T-cell (primary cell): ENCODE measurements around the gene HRH1. TPM values are rescaled to one million over a fixed set of nuclear protein-coding genes. Genes with fewer than 3 reads are reported as not detected.

Experiments used
- ATAC-seq, 4 experiments: fragments of 200-7000 bp in 3 of 4; fragments of 150-1000 bp in 1 of 4; cut with Tn5 transposase; replicated peaks in 1 of 4; 1 replicate in 3 of 4; 2 replicates in 1 of 4; pipeline ENCODE4 v1.10.0; 2021; ENCODE audit warnings: moderate library complexity in 3 of 4, mild to moderate bottlenecking in 2 of 4, moderate number of reproducible peaks in 1 of 4
- CTCF ChIA-PET, 2 donors: fragments of 300-600 bp; sonication (Branson Sonifier 250); formaldehyde crosslinking; loops; one replicate each; lab custom pipeline; 2022; ENCODE audit warnings: antibody characterized with exemption in 2 of 2; lab: Charles Lee
- POLR2A ChIA-PET, 2 donors: fragments of 300-600 bp; sonication (Branson Sonifier 250); formaldehyde crosslinking; loops; one replicate each; lab custom pipeline; 2022; ENCODE audit warnings: antibody characterized with exemption in 2 of 2; lab: Charles Lee
- DNase-seq, 35 experiments: peaks; one replicate each; pipeline versions ENCODE4 v3.0.0 to v3.0.0-alpha.2; 2013 to 2023
- H3K27ac ChIP-seq: one replicate; pipeline ENCODE4 v1.5.1; 2013; ENCODE audit warnings: low read length
- H3K27me3 ChIP-seq, 2 experiments: replicated peaks in 1 of 2; 1 replicate in 1 of 2; 2 replicates in 1 of 2; pipeline versions ENCODE4 v1.6.1 to v1.7.0; 2013; ENCODE audit warnings: low read length in 1 of 2, mixed read lengths in 1 of 2; ENCODE audit not compliant: control insufficient read depth in 2 of 2, insufficient read depth in 2 of 2; ENCODE audit errors: extremely low read depth in 1 of 2
- H3K36me3 ChIP-seq, 2 donors: 1 replicate in 1 of 2; 2 replicates in 1 of 2; pipeline versions ENCODE4 v1.6.1 to v1.7.0; 2013; ENCODE audit warnings: low read length in 1 of 2; ENCODE audit not compliant: control insufficient read depth in 2 of 2, insufficient read depth in 1 of 2; ENCODE audit errors: extremely low read depth in 1 of 2
- H3K4me1 ChIP-seq, 2 experiments: 1 replicate in 1 of 2; 2 replicates in 1 of 2; pipeline versions ENCODE4 v1.6.1 to v1.7.0; 2013; ENCODE audit warnings: low read length in 2 of 2, mixed read lengths in 1 of 2; ENCODE audit not compliant: insufficient read depth in 2 of 2, control insufficient read depth in 1 of 2; ENCODE audit errors: extremely low read depth in 1 of 2
- H3K4me3 ChIP-seq, 2 donors: 1 replicate in 1 of 2; 2 replicates in 1 of 2; pipeline versions ENCODE4 v1.5.1 to v1.7.0; 2013; ENCODE audit warnings: mild to moderate bottlenecking in 2 of 2, low read length in 1 of 2, moderate library complexity in 1 of 2; ENCODE audit not compliant: control insufficient read depth in 1 of 2; ENCODE audit errors: extremely low read depth in 1 of 2
- H3K9me3 ChIP-seq: 2 replicates; pipeline ENCODE4 v1.7.0; 2013
- H3K27ac Mint-ChIP-seq, 2 donors: one replicate each; pipeline ENCODE4 v1.8.0; 2020 to 2021; ENCODE audit warnings: mild to moderate bottlenecking in 2 of 2, mixed read lengths in 2 of 2
- H3K27me3 Mint-ChIP-seq, 2 donors: one replicate each; pipeline ENCODE4 v1.8.0; 2021 to 2022; ENCODE audit warnings: mixed read lengths in 2 of 2
- H3K36me3 Mint-ChIP-seq: one replicate; pipeline ENCODE4 v1.8.0; 2021; ENCODE audit warnings: mixed read lengths
- H3K4me1 Mint-ChIP-seq, 3 donors: one replicate each; pipeline ENCODE4 v1.8.0; 2020 to 2022; ENCODE audit warnings: mixed read lengths in 3 of 3, mild to moderate bottlenecking in 1 of 3
- H3K4me3 Mint-ChIP-seq, 3 donors: one replicate each; pipeline ENCODE4 v1.8.0; 2020 to 2022; ENCODE audit warnings: mild to moderate bottlenecking in 3 of 3, mixed read lengths in 3 of 3, moderate library complexity in 3 of 3
- H3K9me3 Mint-ChIP-seq, 3 donors: one replicate each; pipeline ENCODE4 v1.8.0; 2020 to 2022; ENCODE audit warnings: mixed read lengths in 3 of 3
- WGBS: methylation state at CpG from one replicate; pipeline ENCODE4 v1.1.5; 2013; ENCODE audit warnings: missing lambda C conversion rate; ENCODE audit not compliant: insufficient coverage; 5-methylcytosine and 5-hydroxymethylcytosine counted together
- total RNA-seq, 35 experiments: library from RNA in 6 of 35; stranded (reverse) in 6 of 35; fragments of 120-200 nt in 1 of 35; gene quantifications; one replicate each; pipeline versions ENCODE4 v1.2.1 to v1.2.4 and lab custom pipeline; 2013 to 2026

HRH1 gene
- total RNA-seq, 5 donors from 2014 or later (not counting 1 experiment from before 2014, with no cell fraction given) = 0.19 to 2.0 (median 0.46) TPM; not detected in 2

DNA sequence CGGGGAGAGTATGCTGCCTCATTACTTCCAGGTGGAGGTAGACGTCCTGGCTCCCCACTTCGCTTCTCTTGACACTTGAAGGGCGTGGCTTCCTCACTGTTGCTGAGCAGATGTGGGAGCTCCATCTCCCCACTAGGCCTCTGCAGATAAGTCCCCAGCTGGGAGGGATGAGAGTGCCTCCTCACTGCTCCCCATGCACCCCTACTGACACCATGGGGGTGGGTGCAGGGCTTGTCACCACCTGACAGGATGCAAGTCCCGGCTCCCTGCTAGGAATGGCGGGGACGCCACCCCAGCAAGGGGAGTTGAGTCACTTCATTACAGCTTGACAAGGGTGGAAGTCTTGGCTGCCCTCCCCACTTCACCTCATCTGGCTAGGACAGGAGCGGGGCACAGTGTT is 81.1 kb downstream of the HRH1 start:
- Mint-ChIP-seq H3K4me3 (no peak overlapping the region), H3K27me3 (peaks cover 7 to 17% of the 10 kb centered on the region in 2 donors), H3K27ac (no peak overlapping the region), H3K9me3 (peaks cover 0 to 4% (median 0%) of the 10 kb centered on the region in 3 donors), H3K36me3 (no peaks in the 10 kb centered on the region), H3K4me1 (peaks cover 0 to 8% (median 0%) of the 10 kb centered on the region in 3 donors)
- H3K27me3 ChIP-seq = peaks cover 0 to 7% of the 10 kb centered on the region in 2 experiments
- H3K36me3 ChIP-seq = no peaks in the 10 kb centered on the region
- no peaks in the 10 kb centered on the region for H3K4me1 ChIP-seq
- no peak overlapping the region for H3K4me3 ChIP-seq
- no peaks in the 10 kb centered on the region for H3K9me3 ChIP-seq
- WGBS = 40% methylated on average over 1 of the region's 8 CpGs
- ChIA-PET POLR2A (no interaction called here), CTCF (interaction anchor here (1.5 to 3.7 kb wide), 3 partner anchors 56 to 101 kb away, joined by 4 to 34 read pairs (median 8); no protein-coding TSS in a partner anchor)
- H3K27ac ChIP-seq = no peak overlapping the region
- DNase-seq (no peak), ATAC-seq (no peak)

- POLR2A ChIA-PET = no interaction called here
These were observed 82.5 kb downstream of the HRH1 start for GRCh38 chr3:11236588-11237461.

DNA sequence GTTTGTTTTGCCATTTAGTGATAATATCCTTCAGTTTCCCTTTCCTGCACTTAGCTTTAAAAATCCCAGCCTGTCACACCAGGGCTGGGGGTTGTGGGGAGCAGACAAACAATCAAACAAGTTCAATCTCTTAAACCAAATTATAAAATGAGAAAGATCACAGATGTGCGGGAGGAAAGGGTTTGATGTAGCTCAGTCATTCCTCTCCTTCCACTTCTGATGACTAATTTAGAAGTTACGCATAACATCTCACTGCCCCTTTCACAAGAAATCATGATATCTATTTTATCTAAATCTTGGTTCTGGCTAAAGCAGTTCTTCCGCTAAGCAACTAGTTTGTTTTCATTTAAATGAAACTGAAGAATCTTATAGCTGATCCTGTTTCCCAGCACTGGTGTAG is 83.8 kb downstream of the HRH1 start:
- Mint-ChIP-seq H3K4me1 (peaks cover 0 to 8% (median 0%) of the 10 kb centered on the region in 3 donors), H3K9me3 (peaks cover 0 to 4% (median 0%) of the 10 kb centered on the region in 3 donors), H3K27me3 (peaks cover 11 to 21% of the 10 kb centered on the region in 2 donors), H3K27ac (no peak overlapping the region), H3K36me3 (no peaks in the 10 kb centered on the region), H3K4me3 (no peak overlapping the region)
- CTCF ChIA-PET = interaction anchor here (0.7 to 3.7 kb wide), 7 partner anchors 12 to 533 kb away, joined by 3 to 34 read pairs (median 10); no protein-coding TSS in a partner anchor
- H3K4me3 ChIP-seq = no peak overlapping the region
- no peak overlapping the region for H3K27ac ChIP-seq
- no peaks in the 10 kb centered on the region for H3K36me3 ChIP-seq
- WGBS = no CpG with 5 or more reads among the region's 3 CpGs
- POLR2A ChIA-PET = no interaction called here
- DNase-seq (no peak), ATAC-seq (peak in 1 of 4 experiments; percentile 33)
- peaks cover 0 to 7% of the 10 kb centered on the region in 2 experiments for H3K27me3 ChIP-seq
- H3K9me3 ChIP-seq = no peaks in the 10 kb centered on the region
- H3K4me1 ChIP-seq = no peaks in the 10 kb centered on the region

More at GRCh38 chr3:11236588-11237461, 82.5 kb downstream of the HRH1 start:
- no peak overlapping the region for H3K4me3 ChIP-seq
- H3K36me3 ChIP-seq = no peaks in the 10 kb centered on the region
- peaks cover 0 to 7% of the 10 kb centered on the region in 2 experiments for H3K27me3 ChIP-seq
- no peaks in the 10 kb centered on the region for H3K36me3 Mint-ChIP-seq
- no peak overlapping the region for H3K27ac Mint-ChIP-seq
- CTCF ChIA-PET = interaction anchor here (0.6 to 3.7 kb wide), 12 partner anchors 54 to 491 kb away, joined by 3 to 34 read pairs (median 4); no protein-coding TSS in a partner anchor
- DNase-seq (peak; percentile 28 to 83 (median 71)), ATAC-seq (peak; percentile 40 to 70 (median 58))
- H3K4me1 Mint-ChIP-seq = peaks cover 0 to 8% (median 0%) of the 10 kb centered on the region in 3 donors
- no peaks in the 10 kb centered on the region for H3K4me1 ChIP-seq
- H3K9me3 ChIP-seq = no peaks in the 10 kb centered on the region
- peaks cover 11 to 21% of the 10 kb centered on the region in 2 donors for H3K27me3 Mint-ChIP-seq
- H3K4me3 Mint-ChIP-seq = no peak overlapping the region
- peaks cover 0 to 4% (median 0%) of the 10 kb centered on the region in 3 donors for H3K9me3 Mint-ChIP-seq
- H3K27ac ChIP-seq = no peak overlapping the region
- no CpG with 5 or more reads among the region's 8 CpGs for WGBS

DNA sequence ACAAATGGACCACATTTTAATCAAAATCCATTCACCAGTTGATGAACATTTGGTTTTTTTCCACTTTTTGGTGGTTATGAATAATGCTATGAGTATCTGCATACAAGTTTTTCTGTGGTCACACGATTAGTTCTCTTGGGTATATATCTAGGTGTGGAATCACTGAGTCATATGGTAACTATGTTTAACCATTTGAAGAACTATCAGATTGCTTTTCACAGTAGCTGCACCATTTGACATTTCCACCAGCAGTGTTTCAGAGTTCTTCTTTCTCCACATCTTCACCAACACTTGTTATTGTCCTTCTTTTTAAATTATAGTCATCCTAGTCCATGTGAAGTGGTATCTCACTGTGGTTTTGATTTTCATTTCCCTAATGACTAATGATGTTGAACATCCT is 84.6 kb downstream of the HRH1 start:
- no peak overlapping the region for H3K4me3 Mint-ChIP-seq
- Histone ChIP-seq H3K4me3 (no peak overlapping the region), H3K36me3 (no peaks in the 10 kb centered on the region), H3K27ac (no peak overlapping the region), H3K27me3 (peaks cover 0 to 7% of the 10 kb centered on the region in 2 experiments), H3K4me1 (no peaks in the 10 kb centered on the region), H3K9me3 (no peaks in the 10 kb centered on the region)
- H3K9me3 Mint-ChIP-seq = peaks cover 0 to 4% (median 0%) of the 10 kb centered on the region in 3 donors
- H3K4me1 Mint-ChIP-seq = peaks cover 0 to 8% (median 0%) of the 10 kb centered on the region in 3 donors
- ATAC-seq = peak in 1 of 4 experiments; percentile 27
- no peaks in the 10 kb centered on the region for H3K36me3 Mint-ChIP-seq
- no CpG with 5 or more reads among the region's 1 CpG for WGBS
- H3K27me3 Mint-ChIP-seq = peaks cover 14 to 24% of the 10 kb centered on the region in 2 donors
- CTCF ChIA-PET = interaction anchor here in 1 of 2 donors (1.6 kb wide), 1 partner anchor 413 kb away, joined by 12 read pairs; no protein-coding TSS in a partner anchor
- H3K27ac Mint-ChIP-seq = no peak overlapping the region
- DNase-seq = no peak
- POLR2A ChIA-PET = no interaction called here

DNA sequence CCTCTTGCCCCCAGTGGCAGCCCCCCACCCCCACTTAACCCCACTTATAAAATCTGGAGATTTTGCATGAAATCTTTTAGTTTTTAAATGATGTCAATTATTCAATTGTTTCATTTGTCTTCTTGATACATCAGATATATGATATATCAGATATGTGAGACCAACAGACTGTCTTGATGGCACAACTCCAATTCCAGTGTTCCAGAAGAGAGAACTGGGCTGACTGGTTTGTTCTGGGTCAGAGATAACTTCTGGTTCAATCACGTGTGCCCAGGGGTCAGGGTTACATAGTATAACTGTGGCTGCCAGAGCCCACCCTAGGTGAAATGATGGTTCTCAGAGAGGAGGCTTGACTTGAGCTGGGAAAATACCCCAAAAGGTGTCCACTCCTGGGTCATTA is 85.5 kb downstream of the HRH1 start:
- no peak for ATAC-seq
- POLR2A ChIA-PET = interaction anchor here in 1 of 2 donors (0.6 kb wide), 1 partner anchor 401 kb away, joined by 3 read pairs; no protein-coding TSS in a partner anchor
- peaks cover 0 to 8% (median 0%) of the 10 kb centered on the region in 3 donors for H3K4me1 Mint-ChIP-seq

DNA sequence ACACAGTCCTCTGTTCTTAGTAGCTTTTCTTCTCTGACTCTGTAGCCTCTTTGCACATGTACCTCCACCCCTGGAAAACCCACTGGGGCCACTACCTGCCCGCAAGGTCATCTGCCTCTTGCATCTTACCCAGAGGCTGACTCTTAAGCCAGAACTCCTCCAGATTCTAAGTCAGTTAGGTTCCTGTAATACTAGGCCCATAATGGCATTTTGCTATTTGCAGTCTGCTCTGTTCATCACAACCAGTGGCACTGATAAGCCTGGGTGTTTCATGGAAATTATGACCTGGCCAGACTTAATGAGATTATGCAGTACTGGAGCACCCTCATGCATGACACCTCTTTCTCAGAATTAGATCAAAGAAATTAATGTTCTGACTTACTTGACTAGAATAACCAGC is 86.2 kb downstream of the HRH1 start:
- no peaks in the 10 kb centered on the region for H3K36me3 Mint-ChIP-seq
- Histone ChIP-seq H3K4me1 (no peaks in the 10 kb centered on the region), H3K9me3 (no peaks in the 10 kb centered on the region), H3K27me3 (peaks cover 0 to 3% of the 10 kb centered on the region in 2 experiments), H3K4me3 (no peak overlapping the region), H3K27ac (no peak overlapping the region), H3K36me3 (no peaks in the 10 kb centered on the region)
- H3K27ac Mint-ChIP-seq = no peak overlapping the region
- DNase-seq (no peak), ATAC-seq (no peak)
- ChIA-PET CTCF (interaction anchor here (1.2 to 1.3 kb wide), 2 partner anchors 10 to 51 kb away, joined by 3 read pairs; no protein-coding TSS in a partner anchor), POLR2A (no interaction called here)
- peaks cover 0 to 8% (median 0%) of the 10 kb centered on the region in 3 donors for H3K4me1 Mint-ChIP-seq
- peaks cover 0 to 4% (median 0%) of the 10 kb centered on the region in 3 donors for H3K9me3 Mint-ChIP-seq
- WGBS = 63% methylated on average over 1 of the region's 1 CpG
- peaks cover 7 to 12% of the 10 kb centered on the region in 2 donors for H3K27me3 Mint-ChIP-seq
- no peak overlapping the region for H3K4me3 Mint-ChIP-seq

More for the DNA sequence above, 85.5 kb downstream of the HRH1 start:
- H3K27ac ChIP-seq = no peak overlapping the region
- no peaks in the 10 kb centered on the region for H3K36me3 ChIP-seq
- H3K4me1 ChIP-seq = no peaks in the 10 kb centered on the region
- Mint-ChIP-seq H3K4me3 (no peak overlapping the region), H3K9me3 (peaks cover 0 to 4% (median 0%) of the 10 kb centered on the region in 3 donors), H3K36me3 (no peaks in the 10 kb centered on the region), H3K27me3 (peaks cover 11 to 17% of the 10 kb centered on the region in 2 donors), H3K27ac (no peak overlapping the region)
- no peak for DNase-seq
- no peak overlapping the region for H3K4me3 ChIP-seq
- WGBS = no CpG with 5 or more reads among the region's 1 CpG
- CTCF ChIA-PET = interaction anchor here (0.5 to 1.2 kb wide), 3 partner anchors 13 to 91 kb away, joined by 3 read pairs; no protein-coding TSS in a partner anchor
- H3K9me3 ChIP-seq = no peaks in the 10 kb centered on the region
- peaks cover 0 to 7% of the 10 kb centered on the region in 2 experiments for H3K27me3 ChIP-seq
